ENCODE results near the gene ULBP1.
A peak's percentile ranks its signal among the peaks of the same experiment; 100 is the strongest.
"Not testable (repeated sequence)": the region's sequence is repeated elsewhere in the genome, so short reads cannot be mapped to it uniquely, and the experiment has no call there.

ULBP1 gene

DNA sequence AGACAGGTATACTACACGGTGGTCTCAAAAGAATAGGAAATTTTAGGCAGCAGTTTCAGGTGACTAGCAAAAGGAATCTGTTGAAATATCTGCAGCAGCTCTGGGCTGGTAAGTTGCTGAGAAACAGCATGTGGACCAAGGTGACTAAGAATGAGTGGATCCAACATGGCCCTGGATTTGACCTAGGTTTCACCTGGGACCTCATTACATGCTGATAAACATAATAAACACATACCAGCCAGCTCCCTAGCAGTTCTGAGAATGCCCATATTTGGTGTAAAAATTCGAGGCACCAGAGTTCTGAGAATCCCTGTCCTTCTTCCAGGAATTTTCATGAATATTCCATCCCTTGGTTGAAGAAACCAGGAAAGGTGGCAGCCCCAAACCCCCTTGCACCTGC lies 10.4 kb upstream of the ULBP1 start:
- DNase-seq (ENCODE audit: low spot score), result not testable (repeated sequence)

GRCh38 chr6:149953934-149954327 lies 9.8 kb upstream of the ULBP1 start:
- not testable (repeated sequence) for DNase-seq (ENCODE audit: low spot score)

- not testable (repeated sequence) for DNase-seq (ENCODE audit: low spot score)
These were observed 9.3 kb upstream of the ULBP1 start for GRCh38 chr6:149954328-149954983.

DNA sequence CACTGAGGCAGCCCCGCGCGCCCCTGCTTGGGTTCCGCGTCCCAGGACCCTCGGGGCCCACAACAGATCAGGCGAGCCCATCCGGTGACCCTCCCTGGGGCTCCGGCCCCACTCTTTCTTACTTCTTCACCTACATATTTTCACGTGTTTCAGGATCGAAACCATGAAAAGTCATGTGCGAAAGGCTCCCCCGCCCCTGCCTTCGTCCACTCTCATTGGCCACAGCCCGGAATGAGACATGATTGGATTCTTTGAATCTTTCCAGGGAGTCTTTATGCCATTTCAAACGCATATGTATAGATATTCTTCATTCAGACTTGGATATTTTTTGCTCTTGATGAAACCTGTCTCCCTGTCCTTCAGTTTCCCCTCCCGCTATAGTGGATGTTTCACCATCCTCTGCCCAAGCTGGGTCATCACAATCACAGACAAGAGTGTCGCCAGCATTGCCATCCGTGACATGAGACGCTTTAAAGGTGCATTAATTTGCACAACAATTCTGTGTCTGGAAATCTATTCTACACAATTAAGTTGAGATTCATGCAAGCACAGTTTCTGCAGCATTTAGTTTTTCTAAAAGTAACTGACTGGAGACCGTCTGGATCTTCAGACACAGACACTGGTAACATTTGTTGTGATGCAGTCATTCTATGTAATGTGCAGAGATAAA lies 8.6 kb upstream of the ULBP1 start:
- not testable (repeated sequence) for DNase-seq (ENCODE audit: low spot score)

GRCh38 chr6:149955654-149956317 lies 8.0 kb upstream of the ULBP1 start:
- DNase-seq (ENCODE audit: low spot score), result not testable (repeated sequence)

- not testable (repeated sequence) for DNase-seq (ENCODE audit: low spot score)
These were observed 5.6 kb upstream of the ULBP1 start for GRCh38 chr6:149958124-149958523.

GRCh38 chr6:149959806-149960205 lies 3.9 kb upstream of the ULBP1 start:
- DNase-seq (ENCODE audit: low spot score), result not testable (repeated sequence)

DNA sequence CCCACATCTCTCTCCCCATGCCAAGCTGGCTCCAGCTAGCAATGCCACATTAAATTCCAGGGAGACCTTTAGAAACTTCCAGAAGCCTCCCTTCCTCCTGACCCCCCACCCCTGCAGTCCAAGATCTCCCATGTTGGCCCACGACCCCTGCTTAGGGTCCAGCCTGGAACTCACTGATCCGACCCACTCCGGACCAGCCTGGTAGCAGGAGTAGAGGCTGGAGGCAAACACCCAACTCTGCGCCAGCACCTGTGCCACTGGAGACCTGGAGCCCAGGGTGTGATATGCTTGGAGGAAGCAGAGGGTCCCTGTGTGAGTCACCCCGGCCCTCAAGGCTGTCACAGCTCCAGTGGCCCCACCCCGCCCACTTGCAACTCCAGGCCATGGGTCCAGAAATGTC lies 3.3 kb upstream of the ULBP1 start:
- no peak for DNase-seq (ENCODE audit: low spot score)

DNA sequence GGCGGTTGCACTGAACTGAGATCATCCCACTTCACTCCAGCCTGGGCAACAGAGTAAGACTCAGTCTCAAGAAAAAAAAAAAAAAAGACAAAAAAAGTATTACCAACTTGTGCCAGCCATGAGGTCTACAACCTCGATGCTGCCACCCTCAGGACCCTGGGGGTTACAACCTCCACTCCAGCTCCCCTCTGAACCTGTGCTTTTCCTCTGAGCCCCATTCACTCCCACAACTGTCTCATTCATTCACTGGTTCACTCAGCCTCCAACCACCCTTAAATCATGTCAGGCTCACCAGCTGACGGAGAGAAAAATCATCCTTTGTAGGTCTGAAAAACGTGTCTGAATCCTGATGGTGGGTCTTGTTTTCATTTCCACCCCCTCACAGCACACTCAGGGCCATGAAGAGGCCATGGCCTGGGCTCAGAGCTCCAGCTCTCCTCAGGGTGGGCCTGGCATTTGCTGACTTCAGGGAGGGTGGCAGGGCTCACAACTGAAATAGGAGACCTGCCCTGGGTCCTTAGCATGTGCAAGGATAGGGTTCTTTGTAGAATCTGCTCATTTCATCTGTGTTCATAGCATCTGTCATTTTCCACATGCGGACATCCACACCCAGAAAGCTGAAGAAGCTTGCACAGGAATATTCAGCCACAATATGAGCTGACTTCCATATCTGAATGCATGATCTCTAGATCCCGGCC lies 1.9 kb upstream of the ULBP1 start:
- no peak for DNase-seq (ENCODE audit: low spot score)

DNA sequence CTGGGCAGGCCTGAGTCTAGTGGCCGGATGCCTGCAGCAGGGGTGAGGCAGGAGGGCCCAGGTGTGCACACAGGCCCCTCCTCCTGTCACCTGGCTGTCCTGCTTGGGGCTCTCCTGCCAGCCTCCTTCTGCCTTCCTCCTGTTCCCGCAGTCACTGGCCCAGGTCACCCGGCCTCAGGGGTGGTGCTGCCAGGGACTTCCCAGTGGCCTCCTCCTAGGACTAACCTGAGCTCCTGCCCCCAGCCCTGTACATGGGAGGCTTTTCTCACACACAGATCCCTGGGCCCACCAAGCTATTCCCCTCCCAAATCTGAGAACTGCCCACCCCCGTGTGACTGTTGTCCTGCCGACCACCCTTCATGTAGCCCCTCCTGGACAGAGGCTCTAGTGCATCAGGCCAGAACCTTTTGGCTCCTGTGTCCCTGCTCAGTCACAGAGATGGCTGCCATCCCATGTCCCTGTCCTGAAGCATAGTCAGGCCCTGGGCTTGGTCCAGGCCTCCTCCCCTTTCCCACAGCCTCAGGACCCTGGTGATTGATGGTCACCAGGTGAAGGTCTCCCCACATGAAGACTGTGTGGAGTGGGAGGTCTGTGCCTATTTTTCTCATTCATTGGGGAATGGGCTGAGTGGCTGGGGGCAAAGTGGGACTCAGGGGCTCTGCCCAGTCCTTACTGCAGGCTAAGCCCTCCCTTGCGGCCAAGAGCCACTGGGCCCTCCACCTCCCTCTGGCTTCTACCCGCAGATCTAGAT lies 1.1 kb upstream of the ULBP1 start:
- DNase-seq (ENCODE audit: low spot score), result no peak

DNA sequence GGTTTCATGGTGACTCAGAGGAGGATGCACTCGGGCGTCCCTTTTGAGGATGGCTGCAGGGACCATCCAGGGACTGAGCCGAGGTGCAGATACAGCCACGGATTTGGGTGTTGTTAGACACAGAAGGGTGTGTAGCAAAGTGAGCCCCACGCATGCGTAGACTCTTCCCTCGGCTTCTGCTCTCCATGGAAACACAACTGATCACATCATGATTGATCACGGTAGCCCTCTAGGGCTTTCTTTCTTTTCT lies 606 bp upstream of the ULBP1 start:
- peak; percentile 50 for DNase-seq (ENCODE audit: low spot score)

DNA sequence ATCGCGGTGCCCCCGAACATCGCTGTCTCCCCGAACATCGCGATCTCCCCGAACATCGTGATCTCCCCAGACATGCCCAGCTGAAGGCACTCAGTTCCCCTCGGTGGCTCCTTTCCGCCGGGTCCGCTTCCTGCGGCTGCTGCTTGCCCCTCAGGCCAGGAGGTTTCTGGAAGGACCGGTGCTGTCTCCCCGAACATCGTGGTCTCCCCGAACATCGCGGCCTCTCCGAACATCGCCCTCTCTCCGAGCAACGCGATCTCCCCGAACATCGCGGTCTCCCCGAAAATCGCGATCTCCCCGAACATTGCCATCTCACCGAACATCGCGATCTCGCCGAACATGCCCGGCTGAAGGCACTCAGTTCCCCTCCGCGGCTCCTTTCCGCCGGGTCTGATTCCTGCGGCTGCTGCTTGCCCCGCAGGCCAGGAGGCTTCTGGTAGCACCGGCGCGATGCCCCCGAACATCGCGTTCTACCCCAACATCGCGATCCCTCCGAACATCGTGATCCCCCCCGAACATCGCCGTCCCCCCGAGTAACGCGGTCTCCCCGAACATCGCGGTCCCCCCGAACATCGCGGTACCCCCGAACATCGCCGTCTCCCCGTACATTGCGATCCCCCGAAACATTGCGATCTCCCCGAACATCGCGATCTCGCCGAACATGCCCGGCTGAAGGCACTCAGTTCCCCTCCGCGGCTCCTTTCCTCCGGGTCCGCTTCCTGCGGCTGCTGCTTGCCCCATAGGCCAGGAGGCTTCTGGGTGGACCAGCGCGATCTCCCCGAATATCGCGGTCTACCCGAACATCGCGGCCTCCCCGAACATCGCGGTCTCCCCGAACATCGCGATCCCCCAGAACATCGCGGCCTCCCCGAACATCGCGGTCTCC lies 808 bp downstream of the ULBP1 start:
- no peak for DNase-seq (ENCODE audit: low spot score)

GRCh38 chr6:149965194-149966020 lies 1.7 kb downstream of the ULBP1 start:
- DNase-seq (ENCODE audit: low spot score), result no peak

GRCh38 chr6:149966319-149966718 lies 2.6 kb downstream of the ULBP1 start:
- not testable (repeated sequence) for DNase-seq (ENCODE audit: low spot score)

GRCh38 chr6:149967591-149967990 lies 3.8 kb downstream of the ULBP1 start:
- DNase-seq (ENCODE audit: low spot score), result no peak

DNA sequence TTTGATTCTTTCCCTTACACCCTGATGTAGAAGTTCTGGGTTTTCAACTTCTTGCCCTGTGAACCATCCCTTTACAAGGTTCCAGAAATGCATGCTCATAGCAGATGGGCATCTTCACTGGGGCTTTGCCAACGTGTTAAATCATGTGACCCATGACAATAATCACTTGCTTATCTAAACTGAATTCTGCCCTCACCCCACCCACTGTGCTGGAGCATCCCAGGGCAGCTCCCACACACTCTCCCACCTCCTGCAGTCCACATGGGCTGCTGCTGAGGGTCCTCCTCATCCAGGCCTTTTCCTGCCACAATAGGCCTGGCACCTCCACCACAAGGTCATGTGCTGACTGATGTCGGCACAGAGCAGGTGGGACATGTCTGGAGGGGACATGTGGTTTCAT lies 4.3 kb downstream of the ULBP1 start:
- not testable (repeated sequence) for DNase-seq (ENCODE audit: low spot score)

- DNase-seq (ENCODE audit: low spot score), result not testable (repeated sequence)
These were observed 5.2 kb downstream of the ULBP1 start for GRCh38 chr6:149968909-149969308.

GRCh38 chr6:149969635-149970034 lies 5.9 kb downstream of the ULBP1 start:
- no peak for DNase-seq (ENCODE audit: low spot score)

DNA sequence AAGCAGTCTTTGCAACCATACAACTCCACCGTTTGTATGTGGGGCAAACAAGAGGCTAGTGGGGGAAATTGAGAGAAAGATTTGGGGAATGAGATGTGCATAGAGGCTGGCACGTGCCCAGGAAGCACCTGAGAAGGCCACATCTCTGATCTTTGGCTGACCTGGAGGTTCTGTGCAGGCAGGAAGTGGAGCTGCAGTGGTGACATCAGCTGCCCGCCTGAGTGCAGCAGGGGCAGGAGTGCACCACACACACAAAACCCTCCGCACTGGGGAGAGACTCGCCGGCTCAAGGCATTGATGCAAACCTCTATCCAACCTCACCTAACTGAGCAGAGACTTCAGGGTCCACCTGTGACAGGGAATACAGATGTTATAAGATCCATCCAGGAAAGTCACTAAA lies 10.7 kb downstream of the ULBP1 start:
- DNase-seq (ENCODE audit: low spot score), result not testable (repeated sequence)

DNA sequence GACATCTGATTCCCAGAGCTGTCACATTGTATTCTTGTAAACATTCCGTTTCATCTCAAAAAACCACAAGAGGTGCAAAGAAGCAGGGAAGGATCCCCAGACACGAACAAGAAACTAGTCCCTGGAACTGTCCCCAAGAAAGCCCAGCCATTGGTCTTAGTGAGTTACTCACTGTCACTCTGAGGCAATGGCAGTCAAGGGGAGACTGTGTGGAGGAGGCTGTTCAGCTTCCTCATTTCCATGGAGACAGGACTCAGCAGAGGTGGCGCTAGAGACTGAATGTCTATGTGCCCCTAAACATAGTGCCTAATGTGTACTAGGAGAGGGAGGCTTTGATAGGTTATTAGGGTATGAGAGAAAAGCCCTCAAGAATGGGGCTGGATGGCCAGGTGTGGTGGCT lies 11.1 kb downstream of the ULBP1 start:
- no peak for DNase-seq (ENCODE audit: low spot score)

All from HuH-7.5 (cell line).